OCI-LY3 (cell line): ENCODE results near the gene FAHD1.

Experiments
- H2AFZ ChIP-seq: fragments of 200-600, 300-600 bp; shearing (Covaris generic); 2 replicates; pipeline ENCODE4 v1.6.0; 2014; ENCODE audit warnings: antibody characterized with exemption, low read depth, low read length
- H3K27ac ChIP-seq: fragments of 200-600, 300-600 bp; sonication (generic); 2 replicates; pipeline ENCODE4 v1.5.1; 2014; ENCODE audit warnings: mild to moderate bottlenecking, low read length, moderate library complexity, mixed read lengths
- H3K27me3 ChIP-seq: fragments of 200-600, 300-600 bp; sonication (generic); 2 replicates; pipeline ENCODE4 v1.6.1; 2014; ENCODE audit warnings: low read depth, low read length, mixed read lengths
- H3K36me3 ChIP-seq: fragments of 200-600, 300-600 bp; sonication (generic); replicated peaks from 2 replicates; pipeline ENCODE3; 2014; ENCODE audit warnings: low read depth, low read length, mixed read lengths
- H3K4me1 ChIP-seq: fragments of 300-600, 200-600 bp; sonication (generic); 2 replicates; pipeline ENCODE4 v1.6.1; 2014; ENCODE audit warnings: low read length, mixed read lengths
- H3K4me2 ChIP-seq: fragments of 200-600, 300-600 bp; sonication (generic); 2 replicates; pipeline ENCODE4 v1.6.1; 2014; ENCODE audit warnings: low read length, mixed read lengths
- H3K4me3 ChIP-seq: fragments of 300-600, 200-600 bp; sonication (generic); 2 replicates; pipeline ENCODE4 v1.5.1; 2014; ENCODE audit warnings: antibody characterized with exemption, mild to moderate bottlenecking, low read length, moderate library complexity
- H3K79me2 ChIP-seq: fragments of 300-600, 200-600 bp; shearing (Covaris generic); 2 replicates; pipeline ENCODE4 v1.6.1; 2014; ENCODE audit warnings: mild to moderate bottlenecking, low read length, mixed read lengths
- H3K9ac ChIP-seq: fragments of 300-600, 200-600 bp; shearing (Covaris generic); 2 replicates; pipeline ENCODE4 v1.6.0; 2014; ENCODE audit warnings: mild to moderate bottlenecking, low read length, moderate library complexity
- H3K9me3 ChIP-seq: fragments of 200-600, 300-600 bp; shearing (Covaris generic); 2 replicates; pipeline ENCODE4 v1.6.1; 2014; ENCODE audit warnings: low read length, mixed read lengths; ENCODE audit not compliant: insufficient read depth
- H4K20me1 ChIP-seq: fragments of 200-600, 300-600 bp; sonication (generic); 2 replicates; pipeline ENCODE4 v1.6.1; 2016; ENCODE audit warnings: low read length, mixed read lengths; ENCODE audit not compliant: insufficient read depth
- EZH2phosphoT487 ChIP-seq: fragments of 200-600 bp; shearing (Covaris generic); IDR thresholded peaks from 2 replicates; pipeline ENCODE4 v1.6.1; 2018; ENCODE audit warnings: antibody characterized with exemption, mixed run types, low read depth
- TF ChIP-seq, protein P1 (sequence below): fragments of 200-600, 300-600 bp; sonication (generic); IDR thresholded peaks from 2 replicates; pipeline ENCODE4 v1.5.1; 2014; ENCODE audit warnings: antibody characterized with exemption, low read length, low read depth

The FAHD1 gene

GRCh38 chr16:1792836-1793577, 34.0 kb upstream of the FAHD1 start:
- Histone ChIP-seq H3K27ac (no peak overlapping the region), H3K4me1 (no peaks in the 10 kb centered on the region), H4K20me1 (no peaks in the 10 kb centered on the region), H3K79me2 (no peaks in the 10 kb centered on the region), H3K9ac (no peak overlapping the region), H3K36me3 (no peaks in the 10 kb centered on the region), H3K9me3 (no peaks in the 10 kb centered on the region), H3K4me2 (no peak overlapping the region), H3K4me3 (no peak overlapping the region), H3K27me3 (no peaks in the 10 kb centered on the region), H2AFZ (no peak overlapping the region)
- TF ChIP-seq, protein P1, sequence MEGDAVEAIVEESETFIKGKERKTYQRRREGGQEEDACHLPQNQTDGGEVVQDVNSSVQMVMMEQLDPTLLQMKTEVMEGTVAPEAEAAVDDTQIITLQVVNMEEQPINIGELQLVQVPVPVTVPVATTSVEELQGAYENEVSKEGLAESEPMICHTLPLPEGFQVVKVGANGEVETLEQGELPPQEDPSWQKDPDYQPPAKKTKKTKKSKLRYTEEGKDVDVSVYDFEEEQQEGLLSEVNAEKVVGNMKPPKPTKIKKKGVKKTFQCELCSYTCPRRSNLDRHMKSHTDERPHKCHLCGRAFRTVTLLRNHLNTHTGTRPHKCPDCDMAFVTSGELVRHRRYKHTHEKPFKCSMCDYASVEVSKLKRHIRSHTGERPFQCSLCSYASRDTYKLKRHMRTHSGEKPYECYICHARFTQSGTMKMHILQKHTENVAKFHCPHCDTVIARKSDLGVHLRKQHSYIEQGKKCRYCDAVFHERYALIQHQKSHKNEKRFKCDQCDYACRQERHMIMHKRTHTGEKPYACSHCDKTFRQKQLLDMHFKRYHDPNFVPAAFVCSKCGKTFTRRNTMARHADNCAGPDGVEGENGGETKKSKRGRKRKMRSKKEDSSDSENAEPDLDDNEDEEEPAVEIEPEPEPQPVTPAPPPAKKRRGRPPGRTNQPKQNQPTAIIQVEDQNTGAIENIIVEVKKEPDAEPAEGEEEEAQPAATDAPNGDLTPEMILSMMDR, result no peak
- TF ChIP-seq EZH2phosphoT487, result no peak

DNA sequence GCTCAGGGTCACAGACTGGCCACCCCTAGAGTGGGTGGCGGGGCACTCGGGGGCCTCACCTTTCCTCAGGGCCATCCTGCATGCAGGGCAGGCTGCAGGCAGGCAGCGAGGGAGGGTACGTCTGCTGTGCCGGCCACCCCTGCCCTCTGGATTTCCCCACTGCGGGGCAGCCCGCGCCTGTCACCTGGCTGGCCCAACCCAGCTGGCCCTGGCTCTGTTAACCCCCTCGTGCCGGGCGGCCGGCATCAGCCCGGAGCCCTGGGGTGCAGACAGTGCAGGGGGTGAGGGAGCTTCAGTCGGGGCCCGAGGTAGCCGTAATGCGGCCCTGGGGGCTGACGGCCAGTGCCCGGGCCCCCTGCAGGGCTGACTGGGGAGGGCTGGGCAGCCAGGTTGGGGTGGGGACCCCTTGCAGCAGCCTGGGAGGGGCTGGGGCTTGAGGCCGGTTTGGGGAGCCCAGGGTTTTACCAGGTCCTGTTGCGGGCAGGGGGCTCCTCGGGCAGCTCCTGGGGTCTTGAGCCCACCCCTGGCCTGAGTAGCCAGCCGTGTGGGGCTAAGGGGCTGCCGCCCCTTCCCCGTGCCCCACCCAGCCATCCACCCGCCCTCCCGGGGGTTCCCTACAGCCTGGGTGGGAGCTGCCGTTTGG, 33.3 kb upstream of the FAHD1 start, which contains the start of gene IGFALS:
Gene IGFALS, minus strand, starts transcription at position 128 of the 643 bp plus-strand sequence. Its CDS starts 53 bp downstream, at position 75.
- H4K20me1 ChIP-seq, result no peaks in the 10 kb centered on the region
- H3K4me2 ChIP-seq, result no peak within 1 kb of the TSS
- no peak within 1 kb of the TSS for H3K4me3 ChIP-seq
- H3K27me3 ChIP-seq, result no peaks in the 10 kb centered on the region
- H2AFZ ChIP-seq, result no peak within 1 kb of the TSS
- H3K79me2 ChIP-seq, result no peaks in the 10 kb centered on the region
- no peak within 1 kb of the TSS for H3K27ac ChIP-seq
- H3K36me3 ChIP-seq, result no peaks in the 10 kb centered on the region
- no peaks in the 10 kb centered on the region for H3K9me3 ChIP-seq
- no peak for TF ChIP-seq EZH2phosphoT487
- TF ChIP-seq, protein P1, result no peak
- no peaks in the 10 kb centered on the region for H3K4me1 ChIP-seq
- no peak within 1 kb of the TSS for H3K9ac ChIP-seq

GRCh38 chr16:1794221-1794871, 32.7 kb upstream of the FAHD1 start:
- Histone ChIP-seq H3K36me3 (no peaks in the 10 kb centered on the region), H2AFZ (no peak overlapping the region), H3K27me3 (no peaks in the 10 kb centered on the region), H3K4me1 (no peaks in the 10 kb centered on the region), H3K4me2 (no peak overlapping the region), H3K79me2 (no peaks in the 10 kb centered on the region), H3K27ac (no peak overlapping the region), H3K9me3 (no peaks in the 10 kb centered on the region), H3K4me3 (no peak overlapping the region), H4K20me1 (no peaks in the 10 kb centered on the region), H3K9ac (no peak overlapping the region)
- TF ChIP-seq, protein P1, result no peak
- TF ChIP-seq EZH2phosphoT487, result no peak
